Small intestine (tissue), 7 donors: ENCODE results near the gene INPP5D. TPM values are rescaled to one million over a fixed set of nuclear protein-coding genes. Genes with fewer than 3 reads are reported as not detected.

ENCODE experiments used
- DNase-seq, 2 donors: peaks; one replicate each; pipeline versions ENCODE4 v3.0.0 to v3.0.0-alpha.2; 2013
- FAIRE-seq: peaks from 2 replicates; lab custom pipeline; 2012; peaks lifted over from hg19 to GRCh38; lab: Jason Lieb, UNC
- H3K27ac ChIP-seq, 3 donors: one replicate each; pipeline ENCODE4 v1.5.1; 2013; ENCODE audit warnings: low read length in 2 of 3, mild to moderate bottlenecking in 2 of 3, control low read depth in 1 of 3, inconsistent platforms in 1 of 3, low read depth in 1 of 3, moderate library complexity in 1 of 3
- H3K27me3 ChIP-seq, 3 donors: one replicate each; pipeline ENCODE4 v1.6.1; 2013; ENCODE audit warnings: low read length in 3 of 3, inconsistent platforms in 1 of 3; ENCODE audit not compliant: control insufficient read depth in 3 of 3, insufficient read depth in 3 of 3
- H3K36me3 ChIP-seq, 3 donors: one replicate each; pipeline ENCODE4 v1.6.1; 2013; ENCODE audit warnings: low read length in 3 of 3, inconsistent platforms in 1 of 3, low read depth in 1 of 3, mild to moderate bottlenecking in 1 of 3, moderate library complexity in 1 of 3; ENCODE audit not compliant: control insufficient read depth in 3 of 3, insufficient read depth in 2 of 3
- H3K4me1 ChIP-seq, 3 donors: one replicate each; pipeline ENCODE4 v1.6.1; 2013; ENCODE audit warnings: low read length in 2 of 3, inconsistent platforms in 1 of 3, low read depth in 1 of 3, mild to moderate bottlenecking in 1 of 3, moderate library complexity in 1 of 3; ENCODE audit not compliant: control insufficient read depth in 3 of 3, insufficient read depth in 2 of 3
- H3K4me3 ChIP-seq, 3 donors: one replicate each; pipeline ENCODE4 v1.5.1; 2013; ENCODE audit warnings: low read length in 3 of 3, control low read depth in 1 of 3, inconsistent platforms in 1 of 3, low read depth in 1 of 3, mild to moderate bottlenecking in 1 of 3, moderate library complexity in 1 of 3
- H3K9me3 ChIP-seq, 2 donors: one replicate each; pipeline ENCODE4 v1.6.1; 2013; ENCODE audit warnings: low read depth in 1 of 2, low read length in 1 of 2; ENCODE audit not compliant: control insufficient read depth in 2 of 2, insufficient read depth in 1 of 2
- WGBS, 3 donors: extraction: QIAGEN DNeasy Blood & Tissue Kit; methylation state at CpG; one replicate each; pipeline ENCODE4 v1.1.7; 2013; 5-methylcytosine and 5-hydroxymethylcytosine counted together
- polyA plus RNA-seq, 4 donors: library from polyadenylated mRNA; stranded (reverse) in 3 of 4; unstranded in 1 of 4; fragments of 200-250 nt in 3 of 4; fragments of 120-200 nt in 1 of 4; gene quantifications; one replicate each; pipeline versions ENCODE4 v1.2.1 to v1.2.3, GENCODE V29; 2013
- donor health status: healthy with polysubstance abuse.
- donor health status: control.
- donor health status: control.
- donor health status: Bipolar disorder and iron deficiency.
- donor health status: healthy.

The INPP5D gene
- polyA plus RNA-seq, 4 donors, result 4.7 to 10.4 (median 6.9) TPM

DNA sequence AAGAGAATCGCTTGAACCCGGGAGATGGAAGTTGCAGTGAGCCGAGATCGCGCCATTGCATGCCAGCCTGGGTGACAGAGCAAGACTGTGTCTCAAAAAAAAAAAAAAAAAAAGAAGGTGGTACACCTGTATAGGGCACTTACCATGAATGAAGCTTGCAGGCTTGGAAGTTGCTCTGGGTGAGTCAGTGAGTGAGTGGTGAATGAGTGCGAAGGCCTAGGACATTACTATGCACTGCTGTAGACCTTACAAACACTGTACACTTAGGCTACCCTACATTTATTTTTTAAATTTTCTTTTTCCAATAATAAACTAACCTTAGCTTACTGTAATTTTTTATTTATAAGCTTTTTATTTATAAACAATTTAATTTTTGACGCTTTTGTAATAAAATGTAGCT, 113.0 kb downstream of the INPP5D start:
- H3K9me3 ChIP-seq, result no peaks in the 10 kb centered on the region
- DNase-seq (no peak), FAIRE-seq (no peak)
- H3K4me1 ChIP-seq, result no peaks in the 10 kb centered on the region
- peaks cover 0 to 7% (median 6%) of the 10 kb centered on the region in 3 donors for H3K36me3 ChIP-seq
- WGBS, 3 donors, result 98 to 99% (median 98%) methylated on average over 7 of the region's 7 CpGs
- no peak overlapping the region for H3K4me3 ChIP-seq
- no peak overlapping the region for H3K27ac ChIP-seq
- H3K27me3 ChIP-seq, result no peaks in the 10 kb centered on the region

DNA sequence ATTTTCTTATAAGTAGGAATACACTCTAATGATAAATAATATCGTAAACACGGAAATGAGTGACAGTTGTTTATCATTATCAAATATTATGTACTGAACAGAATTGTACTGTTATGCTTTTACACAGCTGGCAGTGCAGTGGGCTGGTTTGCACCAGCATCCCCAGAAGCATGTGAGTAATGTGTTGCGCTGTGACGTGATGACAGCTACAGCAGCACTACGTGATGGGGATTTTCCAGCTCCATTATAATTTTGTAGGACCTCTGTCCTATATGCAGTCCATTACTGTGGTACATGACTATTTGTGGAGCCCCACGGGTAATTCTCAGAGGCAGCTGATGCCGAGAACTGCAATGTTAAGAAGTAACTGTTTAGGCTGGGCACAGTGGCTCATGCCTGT, 114.0 kb downstream of the INPP5D start:
- no peak for DNase-seq
- Histone ChIP-seq H3K9me3 (no peaks in the 10 kb centered on the region), H3K4me3 (no peak overlapping the region), H3K36me3 (peaks cover 0 to 7% (median 6%) of the 10 kb centered on the region in 3 donors), H3K4me1 (no peaks in the 10 kb centered on the region), H3K27ac (no peak overlapping the region), H3K27me3 (no peaks in the 10 kb centered on the region)
- FAIRE-seq, result no peak
- 79 to 83% (median 82%) methylated on average over 7 of the region's 7 CpGs for WGBS, 3 donors

DNA sequence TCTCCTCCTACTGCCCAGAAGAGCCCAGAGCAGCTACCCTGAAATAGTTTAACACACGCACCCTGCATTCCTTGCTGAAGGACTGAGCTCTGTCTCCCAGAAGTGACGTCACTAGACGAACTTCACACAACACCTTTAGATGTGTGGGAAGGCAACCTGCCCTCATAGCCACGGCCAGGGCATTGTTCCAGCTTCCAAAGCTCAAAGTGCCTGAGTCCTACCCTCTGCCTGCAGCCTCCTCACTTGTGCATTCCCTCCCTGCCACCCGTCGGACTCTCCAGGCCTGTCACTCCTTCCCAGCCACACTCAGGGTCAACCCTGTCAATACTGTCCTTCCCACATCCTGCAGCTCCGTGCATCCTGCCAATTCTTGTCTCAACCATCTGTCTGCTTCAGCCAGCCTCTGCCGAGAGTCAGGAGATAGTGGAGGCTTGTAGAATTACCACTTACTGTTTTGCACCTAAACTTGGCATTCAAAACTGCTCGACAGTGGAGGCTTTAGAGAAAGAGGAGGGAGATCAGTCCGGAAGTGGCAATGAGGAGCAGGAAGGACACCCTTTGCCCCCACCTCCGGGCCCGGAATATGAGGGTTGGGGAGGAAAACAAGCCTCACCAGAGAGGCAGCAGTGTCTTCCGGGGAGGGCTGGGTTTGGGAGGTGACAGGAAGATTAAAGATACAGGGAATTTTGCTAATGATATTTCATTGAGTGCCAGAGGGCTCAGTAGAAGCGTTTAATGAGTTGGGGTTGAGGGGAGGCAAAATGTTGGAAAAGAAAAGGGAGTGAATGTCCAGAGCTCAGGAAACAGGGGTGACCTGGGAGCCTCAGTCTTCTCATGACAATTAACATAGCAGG, 119.1 kb downstream of the INPP5D start:
- H3K27me3 ChIP-seq, result no peaks in the 10 kb centered on the region
- no peaks in the 10 kb centered on the region for H3K4me1 ChIP-seq
- no peak for FAIRE-seq
- peaks cover 0 to 6% of the 10 kb centered on the region in 2 donors for H3K9me3 ChIP-seq
- 47 to 82% (median 80%) methylated on average over 14 of the region's 14 CpGs for WGBS, 3 donors
- no peak overlapping the region for H3K27ac ChIP-seq
- H3K36me3 ChIP-seq, result peaks cover 0 to 2% (median 0%) of the 10 kb centered on the region in 3 donors
- DNase-seq, result peak in 1 of 2 donors; percentile 43
- H3K4me3 ChIP-seq, result no peak overlapping the region

- WGBS, 3 donors, result 92 to 96% (median 93%) methylated on average over 5 of the region's 5 CpGs
Measured at GRCh38 chr2:233179848-233180366, 119.8 kb downstream of the INPP5D start.

DNA sequence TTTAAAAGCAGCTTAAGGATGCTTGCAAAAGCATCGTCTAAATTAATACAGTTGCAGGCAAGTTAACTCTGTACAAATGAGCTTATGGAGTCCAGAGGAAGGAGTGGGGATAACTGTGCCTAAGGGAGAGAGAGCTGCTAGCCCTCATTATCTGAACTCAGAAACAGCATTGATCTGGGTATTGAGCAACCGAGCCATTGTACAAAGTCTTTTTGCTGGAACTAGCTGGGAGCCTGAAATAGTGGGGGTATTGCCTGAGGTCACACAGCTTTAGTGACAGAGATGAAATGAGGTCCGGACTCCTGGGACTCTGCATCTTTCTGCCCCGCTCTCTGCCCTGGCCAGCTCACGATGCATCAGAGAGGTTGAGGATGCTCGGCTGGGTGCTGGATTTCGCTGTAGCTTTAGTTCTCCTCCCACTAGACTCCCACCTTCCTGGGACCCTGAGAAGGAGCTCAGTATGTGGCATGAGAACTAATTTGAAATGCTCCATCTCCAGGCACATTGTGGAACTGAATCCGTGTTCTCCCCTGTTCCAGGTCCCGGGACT, 123.8 kb downstream of the INPP5D start:
- Histone ChIP-seq H3K9me3 (peaks cover 0 to 6% of the 10 kb centered on the region in 2 donors), H3K27ac (no peak overlapping the region), H3K4me1 (no peaks in the 10 kb centered on the region), H3K27me3 (no peaks in the 10 kb centered on the region), H3K4me3 (no peak overlapping the region), H3K36me3 (peaks cover 0 to 2% (median 0%) of the 10 kb centered on the region in 3 donors)
- 71 to 80% (median 73%) methylated on average over 9 of the region's 9 CpGs for whole genome bisulfite sequencing, 3 donors
- no peak for FAIRE-seq
- DNase-seq, result no peak

More at GRCh38 chr2:233179848-233180366, 119.8 kb downstream of the INPP5D start:
- peaks cover 0 to 2% (median 0%) of the 10 kb centered on the region in 3 donors for H3K36me3 ChIP-seq
- H3K4me3 ChIP-seq, result no peak overlapping the region
- FAIRE-seq (no peak), DNase-seq (no peak)
- H3K27ac ChIP-seq, result no peak overlapping the region
- H3K9me3 ChIP-seq, result peaks cover 0 to 6% of the 10 kb centered on the region in 2 donors
- no peaks in the 10 kb centered on the region for H3K27me3 ChIP-seq
- H3K4me1 ChIP-seq, result no peaks in the 10 kb centered on the region

DNA sequence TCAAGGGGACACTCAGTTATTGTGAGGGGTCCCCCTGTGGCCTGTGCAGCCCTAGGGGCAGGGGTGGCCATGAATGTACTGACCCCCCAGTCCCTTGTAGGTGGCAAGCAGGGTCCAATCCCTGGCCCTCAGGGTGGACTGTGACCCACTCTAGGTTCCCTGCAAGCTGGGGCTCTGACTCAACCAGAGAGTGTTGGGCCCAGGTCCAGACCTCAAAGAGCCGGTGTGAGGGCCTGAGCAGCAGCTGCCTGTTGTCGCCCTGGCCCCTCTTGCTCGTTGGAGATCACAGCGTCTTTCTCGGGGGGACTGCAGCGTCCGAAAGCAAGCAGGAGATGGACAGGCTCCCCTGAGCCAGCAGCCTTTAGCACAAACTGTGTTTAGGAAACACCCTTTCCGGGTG, 124.5 kb downstream of the INPP5D start:
- Histone ChIP-seq H3K4me3 (no peak overlapping the region), H3K27ac (no peak overlapping the region), H3K36me3 (peaks cover 0 to 2% (median 0%) of the 10 kb centered on the region in 3 donors), H3K9me3 (peaks cover 0 to 6% of the 10 kb centered on the region in 2 donors), H3K27me3 (no peaks in the 10 kb centered on the region), H3K4me1 (no peaks in the 10 kb centered on the region)
- no peak for DNase-seq
- 73 to 90% (median 83%) methylated on average over 8 of the region's 8 CpGs for WGBS, 3 donors
- no peak for FAIRE-seq

- Histone ChIP-seq H3K36me3 (peaks cover 0 to 2% (median 0%) of the 10 kb centered on the region in 3 donors), H3K27me3 (no peaks in the 10 kb centered on the region), H3K9me3 (peaks cover 0 to under 1% of the 10 kb centered on the region in 2 donors), H3K4me1 (no peaks in the 10 kb centered on the region), H3K4me3 (no peak overlapping the region), H3K27ac (no peak overlapping the region)
- DNase-seq (no peak), FAIRE-seq (no peak)
- 86 to 92% (median 92%) methylated on average over 7 of the region's 7 CpGs for WGBS, 3 donors
Measured at GRCh38 chr2:233185330-233185729, 125.2 kb downstream of the INPP5D start.

- no peak for FAIRE-seq
- WGBS, 3 donors, result 86 to 96% (median 88%) methylated on average over 8 of the region's 8 CpGs
Measured at GRCh38 chr2:233185963-233186362, 125.8 kb downstream of the INPP5D start.

More at GRCh38 chr2:233185963-233186362, 125.8 kb downstream of the INPP5D start:
- peaks cover 0 to 2% (median 0%) of the 10 kb centered on the region in 3 donors for H3K36me3 ChIP-seq
- no peaks in the 10 kb centered on the region for H3K4me1 ChIP-seq
- H3K27me3 ChIP-seq, result no peaks in the 10 kb centered on the region
- DNase-seq, result no peak
- no peaks in the 10 kb centered on the region for H3K9me3 ChIP-seq
- no peak overlapping the region for H3K27ac ChIP-seq
- no peak overlapping the region for H3K4me3 ChIP-seq
